Smooth muscle cell (in vitro differentiated cells): ENCODE data around the gene ST3GAL4. TPM values are rescaled to one million over a fixed set of nuclear protein-coding genes. Genes with fewer than 3 reads are reported as not detected.
A peak's percentile ranks its signal among the peaks of the same experiment; 100 is the strongest.

Source experiments
- DNase-seq: peaks from one replicate; lab custom pipeline; 2025; ENCODE audit not compliant: unreplicated experiment; lab: John Stamatoyannopoulos, UW
- H2AFZ ChIP-seq: fragments of 200-600 bp; sonication (generic); 2 replicates; pipeline ENCODE4 v1.6.0; 2016; ENCODE audit warnings: antibody characterized with exemption, low read depth, mild to moderate bottlenecking
- H3F3A ChIP-seq: fragments of 200-600 bp; sonication (generic); 2 replicates; pipeline ENCODE4 v1.6.0; 2017; ENCODE audit warnings: antibody characterized with exemption, low read depth
- H3K27ac ChIP-seq: fragments of 200-600 bp; sonication (generic); 2 replicates; pipeline ENCODE4 v1.5.1; 2016; ENCODE audit warnings: low read depth, mild to moderate bottlenecking
- H3K27me3 ChIP-seq: fragments of 200-600 bp; sonication (generic); 2 replicates; pipeline ENCODE4 v1.6.1; 2016; ENCODE audit warnings: low read depth, mild to moderate bottlenecking
- H3K36me3 ChIP-seq: fragments of 200-600 bp; sonication (generic); 2 replicates; pipeline ENCODE4 v1.5.1; 2016; ENCODE audit warnings: low read depth
- H3K4me1 ChIP-seq: fragments of 200-600 bp; sonication (generic); 2 replicates; pipeline ENCODE4 v1.5.1; 2016; ENCODE audit warnings: low read depth
- H3K4me2 ChIP-seq: fragments of 200-600 bp; sonication (generic); 2 replicates; pipeline ENCODE4 v1.6.0; 2016; ENCODE audit warnings: mild to moderate bottlenecking
- H3K4me3 ChIP-seq: fragments of 200-600 bp; sonication (generic); 2 replicates; pipeline ENCODE4 v1.5.1; 2016; ENCODE audit warnings: mild to moderate bottlenecking
- H3K79me2 ChIP-seq: fragments of 200-600 bp; sonication (generic); 2 replicates; pipeline ENCODE4 v1.6.0; 2016; ENCODE audit warnings: low read depth, mild to moderate bottlenecking
- H3K9ac ChIP-seq: fragments of 200-600 bp; sonication (generic); 2 replicates; pipeline ENCODE4 v1.6.0; 2016; ENCODE audit warnings: low read depth
- H3K9me3 ChIP-seq: fragments of 200-600 bp; sonication (generic); replicated peaks from 2 replicates; pipeline ENCODE4 v1.5.1; 2016; ENCODE audit warnings: low read depth
- H4K20me1 ChIP-seq: fragments of 200-600 bp; sonication (generic); 2 replicates; pipeline ENCODE4 v1.6.0; 2016; ENCODE audit warnings: low read depth
- CTCF ChIP-seq: fragments of 200-600 bp; sonication (generic); IDR thresholded peaks from 2 replicates; pipeline ENCODE4 v1.5.1; 2017; ENCODE audit warnings: borderline replicate concordance, mild to moderate bottlenecking, antibody characterized with exemption; ENCODE audit not compliant: insufficient read depth, poor library complexity, severe bottlenecking
- WGBS: methylation state at CpG from one replicate; pipeline ENCODE4 v1.1.7; 2016; ENCODE audit warnings: low lambda C conversion rate; 5-methylcytosine and 5-hydroxymethylcytosine counted together
- polyA plus RNA-seq: library from polyadenylated mRNA; unstranded; fragments of >200 nt; fragmentation: Nextera tagmentation; extraction: Ambion mirVana; gene quantifications from 2 replicates; pipeline ENCODE4 v1.2.1, GENCODE V29; 2016
- total RNA-seq: library from RNA; depleted of rRNA; stranded (reverse); fragments of >200 nt; gene quantifications from 2 replicates; pipeline ENCODE4 v1.2.3, GENCODE V29; 2014

ST3GAL4 gene
- total and polyA plus RNA-seq, 2 experiments from 2014 or later = 60.3 to 60.9 TPM

- H3K4me3 ChIP-seq = no peak overlapping the region
- H3K4me2 ChIP-seq = no peak overlapping the region
- TF ChIP-seq CTCF = no peak
- H3K36me3 ChIP-seq = no peaks in the 10 kb centered on the region
- peaks cover 4% of the 10 kb centered on the region for H3K79me2 ChIP-seq
- no peak for DNase-seq
- peaks cover 25% of the 10 kb centered on the region for H3F3A ChIP-seq
- no peaks in the 10 kb centered on the region for H4K20me1 ChIP-seq
- 91% methylated on average over 11 of the region's 11 CpGs for WGBS
- H3K27ac ChIP-seq = peak overlapping the region; percentile 87
- H3K9ac ChIP-seq = no peak overlapping the region
- H2AFZ ChIP-seq = no peak overlapping the region
- no peaks in the 10 kb centered on the region for H3K27me3 ChIP-seq
- no peaks in the 10 kb centered on the region for H3K9me3 ChIP-seq
- H3K4me1 ChIP-seq = peaks cover 44% of the 10 kb centered on the region
Measured at GRCh38 chr11:126344141-126345080, 11.1 kb upstream of the ST3GAL4 start.

- no peaks in the 10 kb centered on the region for H3K36me3 ChIP-seq
- H3K4me1 ChIP-seq = peaks cover 36% of the 10 kb centered on the region
- H3K79me2 ChIP-seq = peaks cover 11% of the 10 kb centered on the region
- peaks cover 32% of the 10 kb centered on the region for H3F3A ChIP-seq
- H3K27ac ChIP-seq = peak overlapping the region; percentile 87
- H4K20me1 ChIP-seq = no peaks in the 10 kb centered on the region
- H3K9ac ChIP-seq = no peak overlapping the region
- H3K27me3 ChIP-seq = no peaks in the 10 kb centered on the region
- no peak overlapping the region for H3K4me3 ChIP-seq
- H2AFZ ChIP-seq = no peak overlapping the region
- TF ChIP-seq CTCF = no peak
- H3K9me3 ChIP-seq = no peaks in the 10 kb centered on the region
- no peak overlapping the region for H3K4me2 ChIP-seq
- no peak for DNase-seq
- WGBS = 96% methylated on average over 16 of the region's 16 CpGs
Measured at GRCh38 chr11:126345283-126345682, 10.2 kb upstream of the ST3GAL4 start.

- H4K20me1 ChIP-seq = no peaks in the 10 kb centered on the region
- no peak for DNase-seq
- no peaks in the 10 kb centered on the region for H3K27me3 ChIP-seq
- H3K36me3 ChIP-seq = no peaks in the 10 kb centered on the region
- H3F3A ChIP-seq = peaks cover 39% of the 10 kb centered on the region
- peak overlapping the region; percentile 87 for H3K27ac ChIP-seq
- no peak overlapping the region for H2AFZ ChIP-seq
- 31% methylated on average over 17 of the region's 17 CpGs for WGBS
- H3K79me2 ChIP-seq = peaks cover 18% of the 10 kb centered on the region
- no peaks in the 10 kb centered on the region for H3K9me3 ChIP-seq
- TF ChIP-seq CTCF = no peak
- H3K4me2 ChIP-seq = peak overlapping the region; percentile 64
- peaks cover 29% of the 10 kb centered on the region for H3K4me1 ChIP-seq
- no peak overlapping the region for H3K4me3 ChIP-seq
- H3K9ac ChIP-seq = peak overlapping the region; percentile 44
Measured at GRCh38 chr11:126345759-126346585, 9.5 kb upstream of the ST3GAL4 start.
